ACHN (cell line): Measurements from ENCODE around the gene PFN3.
"Not testable (repeated sequence)": the region's sequence is repeated elsewhere in the genome, so short reads cannot be mapped to it uniquely, and the experiment has no call there.

Experiments used
- DNase-seq: peaks from one replicate; pipeline ENCODE4 v3.0.0-alpha.2; 2015
- in situ Hi-C: cut with HindIII; loops from 2 replicates; pipeline ENCODE4 v1.10.0; 2017; ENCODE audit warnings: low sequenced_read_pairs, low pct_ligation_motif_present, low pct_unique_long_range_greater_than_20kb

The PFN3 gene

GRCh38 chr5:177427211-177427822 is 26.9 kb upstream of the PFN3 start:
- no peak for DNase-seq
- in situ Hi-C loops: no loop called here

GRCh38 chr5:177426566-177427210 is 26.2 kb upstream of the PFN3 start, which contains the start of gene GRK6:
GRK6 (plus strand) TSS chr5:177426676; CDS start chr5:177426846, 170 bp downstream.
- DNase-seq: peak; percentile 38
- in situ Hi-C loops: no loop called here

GRCh38 chr5:177425801-177426565 is 25.5 kb upstream of the PFN3 start:
- peak; percentile 99 for DNase-seq
- in situ Hi-C loops: no loop called here

DNA sequence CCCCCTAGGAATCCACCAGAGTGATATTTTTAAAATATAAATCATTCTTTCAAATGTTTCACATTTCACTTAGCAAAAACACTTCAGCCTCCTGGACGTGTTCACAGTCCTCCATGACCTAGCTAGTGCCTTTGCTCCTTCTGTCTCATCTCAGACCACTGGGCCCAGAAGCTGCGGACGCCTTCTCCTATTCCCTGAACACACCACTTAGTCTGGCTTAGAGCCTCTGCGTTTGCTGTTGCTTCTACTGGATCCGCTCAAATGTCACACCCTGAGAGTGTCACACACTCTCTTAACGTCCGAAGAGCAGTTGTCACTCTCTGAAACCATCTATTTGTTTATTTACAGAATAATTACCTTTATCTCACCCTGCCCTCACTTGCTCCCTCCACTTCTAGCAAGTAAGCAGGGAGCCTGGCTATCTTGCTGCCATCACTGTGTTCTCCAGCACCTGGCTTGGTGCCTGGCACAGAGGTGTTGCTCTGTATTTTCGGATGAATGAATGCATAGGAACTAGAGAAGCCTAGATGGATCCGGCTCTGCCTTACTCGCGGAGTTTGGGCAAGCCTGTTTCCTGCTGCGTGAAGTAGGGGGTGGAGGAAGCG is 24.8 kb upstream of the PFN3 start:
- in situ Hi-C loops: no loop called here
- no peak for DNase-seq

DNA sequence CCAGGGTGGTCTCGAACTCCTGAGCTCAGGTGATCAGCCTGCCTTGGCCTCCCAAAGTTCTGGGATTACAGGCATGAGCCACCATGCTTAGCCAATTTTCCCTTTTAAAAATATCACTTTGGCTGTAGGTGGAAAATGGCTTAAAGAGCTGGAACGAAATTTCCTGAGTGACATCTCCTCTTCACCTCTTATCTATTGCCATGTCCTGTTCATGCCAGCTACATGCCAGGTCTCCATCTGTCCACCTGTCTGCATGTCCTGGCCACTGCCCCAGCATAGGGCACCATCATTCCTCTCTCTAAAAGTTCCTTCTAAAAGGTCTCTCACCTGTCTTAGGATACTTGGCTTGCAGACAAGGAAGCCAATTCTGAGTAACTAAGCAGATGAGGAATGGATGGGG is 23.2 kb upstream of the PFN3 start:
- in situ Hi-C loops: no loop called here
- no peak for DNase-seq

DNA sequence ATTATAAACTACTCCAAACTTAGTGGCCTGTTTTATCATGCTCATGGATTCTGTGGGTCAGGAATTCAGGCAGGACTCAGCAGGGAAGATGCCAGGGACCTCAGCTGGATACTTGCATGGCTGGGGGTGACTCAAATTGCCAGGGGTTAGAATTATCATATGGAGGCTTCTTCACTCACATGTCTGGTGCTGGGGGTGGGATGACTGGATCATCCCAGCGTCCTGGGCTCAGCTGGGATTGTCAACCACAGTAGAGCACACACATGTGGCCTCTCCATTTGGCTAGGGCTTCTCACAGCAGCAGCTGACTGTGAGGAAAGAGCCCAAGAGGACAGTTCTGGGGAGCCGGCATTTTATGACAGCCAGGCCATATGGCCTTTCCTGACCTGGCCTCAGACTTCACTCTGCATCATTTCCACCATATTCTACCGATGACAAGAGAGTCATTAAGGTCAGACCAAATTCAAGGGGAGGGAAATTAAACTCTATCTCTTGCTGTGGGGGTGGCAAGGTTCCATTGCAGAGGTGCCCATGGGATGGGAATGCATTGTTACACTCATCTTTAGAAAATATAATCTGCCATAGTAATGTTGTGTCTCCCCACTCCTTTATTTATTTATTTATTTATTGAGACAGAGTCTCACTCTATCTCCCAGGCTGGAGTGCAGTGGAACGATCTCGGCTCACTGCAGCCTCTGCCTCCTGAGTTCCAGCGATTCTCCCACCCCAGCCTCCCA is 20.8 kb upstream of the PFN3 start:
- in situ Hi-C loops: no loop called here
- DNase-seq: no peak

DNA sequence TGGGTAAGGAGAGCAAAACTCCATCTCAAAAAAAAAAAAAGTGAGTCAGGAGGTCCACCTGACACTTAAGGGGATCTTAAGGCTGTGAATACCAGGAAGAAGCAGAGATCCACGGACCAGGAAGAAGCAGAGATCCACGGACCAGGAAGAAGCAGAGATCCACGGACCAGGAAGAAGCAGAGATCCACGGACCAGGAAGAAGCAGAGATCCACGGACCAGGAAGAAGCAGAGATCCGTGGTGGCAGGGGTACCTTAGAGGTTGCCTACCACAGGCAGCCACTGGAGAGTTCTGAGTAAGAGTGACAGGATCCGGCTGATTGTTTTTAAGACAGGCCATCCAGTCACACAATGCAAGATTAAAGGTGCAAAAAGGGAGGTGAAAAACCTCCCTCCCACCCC is 20.0 kb upstream of the PFN3 start:
- in situ Hi-C loops, DNase-seq: not testable (repeated sequence)

DNA sequence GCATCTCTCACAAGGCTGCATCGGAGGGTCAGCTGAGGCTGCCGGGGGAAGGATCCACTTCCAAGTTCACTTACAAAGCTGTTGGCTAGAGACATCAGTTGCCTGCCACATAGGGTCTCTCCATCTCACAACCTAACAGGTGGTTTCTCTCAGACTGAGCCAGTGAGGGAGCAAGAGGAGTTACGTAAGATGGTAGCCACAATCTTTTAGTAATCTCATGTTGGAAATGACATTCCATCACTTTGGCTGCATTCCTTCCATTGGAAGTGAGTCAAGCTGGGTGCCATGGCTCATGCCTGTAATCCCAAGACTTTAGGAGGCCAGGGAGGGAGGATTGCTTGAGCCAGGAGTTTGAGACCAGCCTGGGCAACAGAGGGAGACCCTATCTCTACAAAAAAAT is 18.6 kb upstream of the PFN3 start:
- in situ Hi-C loops: no loop called here
- no peak for DNase-seq

GRCh38 chr5:177417081-177417480 is 16.6 kb upstream of the PFN3 start:
- in situ Hi-C loops: not testable (repeated sequence)

GRCh38 chr5:177414481-177414880 is 14.0 kb upstream of the PFN3 start:
- no peak for DNase-seq
- in situ Hi-C loops: no loop called here

More at GRCh38 chr5:177417081-177417480, 16.6 kb upstream of the PFN3 start:
- not testable (repeated sequence) for DNase-seq

- in situ Hi-C loops: no loop called here
- DNase-seq: no peak
Measured at GRCh38 chr5:177412603-177413233, 12.3 kb upstream of the PFN3 start.

GRCh38 chr5:177410575-177410974 is 10.1 kb upstream of the PFN3 start:
- no peak for DNase-seq
- in situ Hi-C loops: no loop called here

DNA sequence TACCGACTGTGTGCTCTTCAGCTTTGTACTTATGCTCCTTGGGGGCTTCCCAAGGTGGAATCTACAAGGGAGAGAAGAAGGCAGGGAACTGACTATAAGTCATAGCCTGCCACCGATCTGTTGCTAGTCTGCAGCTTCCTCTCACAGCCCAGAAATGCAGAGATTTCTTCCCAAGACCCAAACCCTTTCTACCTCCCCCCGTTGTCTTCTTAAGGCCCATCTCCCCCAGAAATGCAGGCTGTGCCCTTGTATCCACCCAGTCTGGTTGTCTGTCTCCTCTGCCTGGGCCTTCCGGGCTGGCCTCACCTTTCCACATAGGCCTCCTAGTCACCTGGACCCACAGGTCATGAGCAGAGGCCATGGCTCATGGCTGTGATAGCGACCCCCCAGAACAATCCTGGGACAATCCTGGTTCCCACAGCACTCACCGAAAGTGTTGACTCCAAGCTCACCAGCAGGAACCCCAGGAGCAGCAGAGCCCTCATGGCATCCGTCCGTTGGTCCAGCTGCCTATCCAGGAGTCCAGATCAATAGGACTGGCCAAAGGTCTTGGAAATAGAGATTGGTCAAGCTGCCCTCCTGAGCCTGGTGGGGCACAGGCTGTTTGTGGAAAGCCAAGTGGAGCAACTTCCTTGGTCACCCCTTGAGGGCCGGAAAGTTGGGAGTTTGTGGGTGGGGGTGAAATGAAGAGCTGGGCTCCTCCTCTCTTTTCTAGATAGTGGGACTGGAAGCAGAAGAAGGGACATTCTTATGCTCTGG is 8.8 kb upstream of the PFN3 start, which contains the start of gene F12:
F12 (minus strand) TSS at position 522 of the 759 bp plus-strand sequence; CDS start at position 485, 37 bp downstream.
- no peak for DNase-seq
- in situ Hi-C loops: no loop called here

DNA sequence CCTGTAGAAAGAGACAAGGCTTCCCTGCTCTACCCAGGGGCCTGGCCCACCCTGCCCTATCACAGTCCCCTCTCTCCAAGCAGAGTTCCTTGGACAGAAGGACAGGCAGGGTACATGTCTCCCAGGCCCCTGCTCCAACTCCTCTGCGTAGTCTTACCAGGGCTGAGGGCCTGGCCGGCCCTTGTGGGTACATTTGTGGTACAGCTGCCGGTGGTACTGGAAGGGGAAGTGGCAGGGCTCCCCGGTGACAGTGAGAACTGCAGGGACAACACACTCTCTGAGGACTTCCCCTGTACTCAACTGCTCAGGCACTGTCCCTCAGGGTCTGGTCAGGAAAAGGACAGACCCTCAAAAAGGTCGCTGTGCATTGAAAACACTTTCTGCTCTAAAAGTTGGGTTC is 5.3 kb upstream of the PFN3 start:
- in situ Hi-C loops: no loop called here
- DNase-seq: no peak

GRCh38 chr5:177405312-177405711 is 4.9 kb upstream of the PFN3 start:
- in situ Hi-C loops: no loop called here
- DNase-seq: no peak

DNA sequence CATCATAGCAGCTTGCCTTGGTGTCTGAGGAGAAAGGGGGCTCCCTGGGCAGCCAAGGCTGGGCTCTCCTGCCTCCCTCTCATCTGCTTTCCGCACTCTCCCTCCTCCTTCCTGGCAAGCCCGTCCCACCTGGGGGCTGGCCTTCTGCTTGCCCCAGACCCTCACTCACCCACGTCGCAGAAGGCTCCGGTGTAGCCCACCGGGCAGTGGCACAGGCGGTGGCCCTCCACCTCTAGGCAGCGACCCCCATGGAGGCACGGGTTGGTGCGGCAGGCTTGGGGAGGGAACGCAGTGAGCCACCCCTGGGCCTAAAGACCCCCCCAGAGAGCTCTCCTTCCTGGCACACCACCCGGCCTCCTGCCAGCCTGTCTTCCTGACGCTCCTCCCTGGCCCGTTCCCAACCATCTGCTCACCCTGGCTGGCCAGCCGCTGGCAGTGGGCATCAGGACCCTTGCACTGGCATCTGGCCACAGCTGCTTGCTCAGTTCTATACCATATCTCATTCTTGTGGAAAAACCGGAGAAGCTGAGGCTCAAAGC is 4.2 kb upstream of the PFN3 start:
- DNase-seq: no peak
- in situ Hi-C loops: no loop called here
